H1 (cell line): ENCODE results near the gene GPR156. TPM values are rescaled to one million over a fixed set of nuclear protein-coding genes. Genes with fewer than 3 reads are reported as not detected.

Experiments used
- ASH2L ChIP-seq: fragments of 200-600, 300-600 bp; sonication (generic); IDR thresholded peaks from one replicate; pipeline ENCODE4 v1.7.1; 2017; ENCODE audit warnings: low read length
- GABPA ChIP-seq: IDR thresholded peaks from 2 replicates; pipeline ENCODE4 v1.6.1; 2011; ENCODE audit warnings: mild to moderate bottlenecking, low read length, moderate library complexity, borderline replicate concordance; ENCODE audit not compliant: insufficient read depth
- SRF ChIP-seq: IDR thresholded peaks from 2 replicates; pipeline ENCODE4 v1.6.1; 2011; ENCODE audit warnings: mild to moderate bottlenecking, low read depth, low read length, moderate library complexity
- polyA plus RNA-seq, 7 experiments: library from polyadenylated mRNA; depleted of rRNA in 3 of 7; stranded (reverse) in 5 of 7; unstranded in 2 of 7; fragments of >200 nt in 5 of 7; fragments of 200-250 nt in 2 of 7; gene quantifications; 1 replicate in 5 of 7; 2 replicates in 1 of 7; 4 replicates in 1 of 7; pipeline versions ENCODE4 v1.2.1 to v1.2.3, GENCODE V29; 2011 to 2013; ENCODE audit warnings: missing spikeins in 2 of 7, mixed read lengths in 2 of 7
- total RNA-seq: library from RNA; stranded (reverse); fragmentation: NEBNext Ultra II Directional; extraction: Animal tissue kit (Norgen Biotek cat#: 25700); gene quantifications from 2 replicates; pipeline ENCODE4 v1.2.1, GENCODE V29; 2021

GPR156 gene
- total and polyA plus RNA-seq, 2 of the 8 experiments (the other 6 are each of a cell fraction or from before 2014, with no cell fraction given) = 1.6 to 1.8 TPM

- TF ChIP-seq SRF (no peak), GABPA (no peak), ASH2L (no peak)
Measured at GRCh38 chr3:120245386-120245785, 39.6 kb downstream of the GPR156 start (continued).
